Left lung (tissue), 10 donors: ENCODE data around the gene PPP1R1B. TPM values are rescaled to one million over a fixed set of nuclear protein-coding genes. Genes with fewer than 3 reads are reported as not detected.

ENCODE experiments used
- ATAC-seq: fragments of 200-7000 bp; cut with Tn5 transposase; one replicate; pipeline ENCODE4 v1.9.1; 2020; ENCODE audit warnings: moderate library complexity
- DNase-seq, 4 donors: peaks; one replicate each; pipeline ENCODE4 v3.0.0-alpha.2; 2013 to 2020
- H3K27ac ChIP-seq, 2 donors: fragments of 200-600 bp; sonication (generic) in 1 of 2; one replicate each; pipeline versions ENCODE4 v1.5.0 to v1.8.0; 2020 to 2021
- H3K27me3 ChIP-seq, 2 donors: fragments of 200-600 bp; sonication (generic) in 1 of 2; one replicate each; pipeline versions ENCODE4 v1.5.0 to v1.8.0; 2020 to 2021
- H3K36me3 ChIP-seq, 2 donors: fragments of 200-600 bp; sonication (generic) in 1 of 2; one replicate each; pipeline versions ENCODE4 v1.5.0 to v1.8.0; 2020 to 2021
- H3K4me1 ChIP-seq, 2 donors: fragments of 200-600 bp; one replicate each; pipeline ENCODE4 v1.8.0; 2021
- H3K4me3 ChIP-seq, 2 donors: fragments of 200-600 bp; sonication (generic) in 1 of 2; one replicate each; pipeline versions ENCODE4 v1.5.0 to v1.8.0; 2020 to 2021; ENCODE audit warnings: mild to moderate bottlenecking in 1 of 2
- H3K9me3 ChIP-seq, 2 donors: fragments of 200-600 bp; sonication (generic) in 1 of 2; one replicate each; pipeline versions ENCODE4 v1.5.0 to v1.8.0; 2020 to 2021
- CTCF ChIP-seq, 2 donors: fragments of 200-600 bp; sonication (generic) in 1 of 2; IDR thresholded peaks; one replicate each; pipeline versions ENCODE4 v1.5.0 to v1.8.0; 2021; ENCODE audit warnings: antibody characterized with exemption in 2 of 2
- intact Hi-C, 2 donors: fragments of 100-400 bp; cut with DNase I; formaldehyde crosslinking; loops; one replicate each; pipeline versions ENCODE4 v1.11.2 to v1.14.2; 2022
- polyA plus RNA-seq, 6 donors: library from polyadenylated mRNA; unstranded; fragments of 120-200 nt; gene quantifications; one replicate each; pipeline ENCODE4 v1.2.1, GENCODE V29; 2013; ENCODE audit not compliant: insufficient read length in 6 of 6
- total RNA-seq, 2 donors: library from RNA; stranded (reverse); fragmentation: NEBNext Ultra II Directional; extraction: Animal tissue kit (Norgen Biotek cat#: 25700); gene quantifications; one replicate each; pipeline ENCODE4 v1.2.1, GENCODE V29; 2021
- donor health status: DM: no; HTN: yes; CAD: no.
- donor health status: DM: no; HTN: no; CAD: no.

PPP1R1B gene
- total and polyA plus RNA-seq, 8 donors, result 10.6 to 66.4 (median 53.7) TPM

- intact Hi-C loops, result no loop called here
- peaks cover 0 to 12% of the 10 kb centered on the region in 2 donors for H3K36me3 ChIP-seq
- DNase-seq (peak in 3 of 4 donors; percentile 51 to 83 (median 75)), ATAC-seq (peak; percentile 49)
- no peak overlapping the region for H3K27ac ChIP-seq
- peaks cover 19 to 22% of the 10 kb centered on the region in 2 donors for H3K4me1 ChIP-seq
- no peak for TF ChIP-seq CTCF (IDR thresholded peaks at IDR 0.05)
- no peaks in the 10 kb centered on the region for H3K27me3 ChIP-seq
- no peaks in the 10 kb centered on the region for H3K9me3 ChIP-seq
- H3K4me3 ChIP-seq, result no peak overlapping the region
These were observed 51.0 kb downstream of the PPP1R1B start for GRCh38 chr17:39677542-39678339.

GRCh38 chr17:39678340-39679116 is 51.8 kb downstream of the PPP1R1B start:
- Histone ChIP-seq H3K36me3 (peaks cover 0 to 18% of the 10 kb centered on the region in 2 donors), H3K9me3 (no peaks in the 10 kb centered on the region), H3K4me1 (peaks cover 19 to 22% of the 10 kb centered on the region in 2 donors), H3K27me3 (no peaks in the 10 kb centered on the region), H3K4me3 (no peak overlapping the region), H3K27ac (no peak overlapping the region)
- no peak for ATAC-seq
- no peak for TF ChIP-seq CTCF (IDR thresholded peaks at IDR 0.05)
- intact Hi-C loops, result no loop called here
- peak in 1 of 4 donors; percentile 37 for DNase-seq

DNA sequence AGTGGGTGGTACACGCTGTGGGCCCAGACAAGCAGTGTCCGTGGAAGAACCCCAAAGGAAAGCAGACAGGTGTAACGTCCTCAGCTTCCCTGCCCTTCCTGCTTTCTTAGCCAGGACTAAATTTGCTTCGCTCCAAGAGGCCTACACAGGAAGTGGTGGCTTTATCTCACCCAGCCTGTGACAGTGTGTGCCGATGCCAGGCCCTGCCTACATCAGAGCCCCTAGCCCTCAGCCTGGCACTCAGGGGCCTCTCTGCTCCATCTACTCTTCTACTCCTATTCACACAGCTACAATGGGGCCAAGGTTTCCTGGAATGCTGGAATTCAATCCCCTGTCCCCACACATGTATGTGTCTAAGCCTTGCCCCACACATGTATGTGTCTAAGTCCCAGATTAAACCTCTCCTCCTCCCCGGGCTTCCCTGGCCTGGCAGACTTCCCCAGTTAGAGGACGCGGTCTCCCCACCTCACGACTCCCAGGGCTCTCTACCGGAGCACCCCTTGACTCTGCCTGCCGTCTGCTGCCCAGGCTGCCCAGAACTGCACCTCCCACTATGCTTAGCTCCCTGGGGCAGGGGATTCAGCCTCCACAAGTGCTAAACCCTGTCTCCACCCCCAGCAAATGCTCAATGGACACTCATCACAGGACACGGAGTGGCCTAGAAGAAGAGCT is 52.9 kb downstream of the PPP1R1B start:
- no peaks in the 10 kb centered on the region for H3K27me3 ChIP-seq
- intact Hi-C loops, result no loop called here
- H3K27ac ChIP-seq, result peak overlapping the region in 1 of 2 donors; percentile 13
- peaks cover 19 to 22% of the 10 kb centered on the region in 2 donors for H3K4me1 ChIP-seq
- TF ChIP-seq CTCF (IDR thresholded peaks at IDR 0.05), result no peak
- ATAC-seq, result no peak
- no peak overlapping the region for H3K4me3 ChIP-seq
- no peaks in the 10 kb centered on the region for H3K9me3 ChIP-seq
- H3K36me3 ChIP-seq, result peaks cover 0 to 29% of the 10 kb centered on the region in 2 donors
- DNase-seq, result peak in 1 of 4 donors; percentile 34

GRCh38 chr17:39683295-39683939 is 56.7 kb downstream of the PPP1R1B start:
- no peak overlapping the region for H3K4me3 ChIP-seq
- no peaks in the 10 kb centered on the region for H3K9me3 ChIP-seq
- ATAC-seq (no peak), DNase-seq (no peak)
- no peak for TF ChIP-seq CTCF (IDR thresholded peaks at IDR 0.05)
- intact Hi-C loops, result no loop called here
- H3K27me3 ChIP-seq, result no peaks in the 10 kb centered on the region
- H3K36me3 ChIP-seq, result peaks cover 0 to 32% of the 10 kb centered on the region in 2 donors
- H3K27ac ChIP-seq, result no peak overlapping the region
- peaks cover 7 to 9% of the 10 kb centered on the region in 2 donors for H3K4me1 ChIP-seq
